DMS114 treated with DMSO at 0.1 percent for 48 hours (cell line): ENCODE data around the gene DUSP19.

Experiments
- DNase-seq: peaks from one replicate; lab custom pipeline; 2025; ENCODE audit not compliant: unreplicated experiment; lab: John Stamatoyannopoulos, UW

The DUSP19 gene

DNA sequence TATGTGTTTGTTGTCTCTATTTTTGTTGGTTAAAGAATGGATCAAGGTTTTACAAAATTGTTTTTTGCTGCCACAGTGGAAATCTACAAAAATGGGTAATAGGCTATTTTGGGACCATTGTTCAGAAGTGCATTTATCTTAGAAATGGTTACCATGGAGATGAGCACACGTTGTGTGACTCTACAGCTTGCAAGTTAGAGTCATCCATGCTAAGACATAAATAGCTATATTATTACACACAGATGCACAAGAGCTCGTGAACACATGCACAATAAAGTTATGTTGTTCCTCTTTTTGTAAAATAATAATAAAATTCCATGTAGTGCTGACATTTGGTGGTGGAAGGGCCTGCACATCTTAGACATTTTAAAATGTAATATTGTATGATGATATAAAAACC, 15.5 kb upstream of the DUSP19 start:
- no peak for DNase-seq

DNA sequence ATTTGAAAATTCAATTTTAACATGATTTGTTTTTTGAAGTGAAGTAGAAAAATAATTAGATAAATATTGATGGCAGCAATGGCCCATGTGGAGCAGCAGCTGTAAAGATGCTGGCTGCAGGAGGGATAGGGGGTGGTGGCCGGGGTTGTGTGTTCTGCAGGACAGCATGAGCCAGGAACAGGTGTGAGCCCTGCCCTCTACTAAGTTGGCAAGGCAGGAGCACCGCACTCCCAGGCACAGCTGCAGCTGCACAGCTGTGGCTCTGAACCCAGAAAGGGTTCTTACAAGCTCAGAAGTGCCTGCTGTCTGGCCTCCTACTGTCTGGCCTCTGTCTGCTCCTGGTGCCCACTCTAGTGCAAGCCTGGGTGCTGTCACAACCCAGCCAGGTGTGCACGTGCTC, 10.0 kb upstream of the DUSP19 start:
- DNase-seq = no peak

DNA sequence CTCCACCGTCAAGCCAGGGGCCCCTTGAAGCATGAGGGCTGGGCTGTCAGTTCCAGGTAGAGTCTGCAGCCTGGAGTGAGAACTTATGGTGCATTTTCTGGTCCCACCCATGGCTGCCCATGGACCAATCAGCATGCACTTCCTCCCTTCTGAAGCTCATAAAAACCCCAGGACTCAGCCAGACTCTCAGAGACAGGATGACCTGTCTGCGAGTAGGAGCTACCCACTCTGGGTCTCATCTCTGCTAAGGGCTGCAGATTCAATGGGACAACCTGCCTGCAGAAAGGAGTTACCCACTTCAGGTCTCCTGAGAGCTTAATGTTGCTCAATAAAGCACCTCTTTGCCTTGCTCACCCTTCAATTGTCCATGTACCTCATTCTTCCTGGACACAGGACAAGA, 9.4 kb upstream of the DUSP19 start:
- no peak for DNase-seq

DNA sequence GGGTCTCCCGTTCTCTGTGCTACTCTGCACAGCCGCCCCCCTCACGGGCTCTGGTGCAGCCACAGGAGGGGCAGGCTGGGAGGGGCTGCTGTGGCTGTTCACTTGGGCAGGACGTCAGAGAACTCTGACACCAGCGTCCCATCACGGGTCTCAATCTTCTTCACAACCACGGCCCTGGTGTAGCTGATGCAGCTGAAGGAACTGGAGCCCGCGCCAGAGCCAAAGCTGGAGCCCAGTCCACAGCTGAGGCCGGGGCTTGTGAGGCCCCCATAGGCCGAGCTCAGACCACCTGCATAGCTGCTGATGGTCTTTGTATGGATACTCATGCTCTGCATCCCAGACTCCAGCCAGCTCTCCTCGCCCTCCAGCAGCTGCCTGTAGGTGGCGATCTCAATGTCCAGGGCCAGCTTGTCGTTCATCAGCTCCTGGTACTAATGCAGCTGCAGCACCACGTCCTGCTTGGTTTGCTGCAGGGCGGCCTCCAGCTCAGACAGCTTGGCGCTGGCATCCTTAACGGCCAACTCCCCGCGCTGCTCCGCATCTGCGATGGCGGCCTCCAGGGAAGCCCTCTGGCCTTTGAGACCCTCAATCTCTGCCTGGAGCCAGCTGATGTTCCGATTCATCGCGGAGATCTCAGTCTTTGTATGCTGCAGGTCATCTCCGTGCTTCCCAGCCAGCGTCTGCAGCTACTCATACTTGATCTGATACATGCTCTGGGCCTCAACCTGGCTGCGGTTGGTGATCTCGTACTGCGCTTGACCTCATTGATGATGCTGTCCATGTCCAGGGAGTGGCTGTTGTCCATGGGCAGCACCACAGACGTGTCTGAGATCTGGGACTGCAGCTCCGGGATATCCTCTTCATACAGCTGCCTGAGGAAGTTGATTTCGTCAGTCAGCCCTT, 7.4 kb upstream of the DUSP19 start:
- no peak for DNase-seq

DNA sequence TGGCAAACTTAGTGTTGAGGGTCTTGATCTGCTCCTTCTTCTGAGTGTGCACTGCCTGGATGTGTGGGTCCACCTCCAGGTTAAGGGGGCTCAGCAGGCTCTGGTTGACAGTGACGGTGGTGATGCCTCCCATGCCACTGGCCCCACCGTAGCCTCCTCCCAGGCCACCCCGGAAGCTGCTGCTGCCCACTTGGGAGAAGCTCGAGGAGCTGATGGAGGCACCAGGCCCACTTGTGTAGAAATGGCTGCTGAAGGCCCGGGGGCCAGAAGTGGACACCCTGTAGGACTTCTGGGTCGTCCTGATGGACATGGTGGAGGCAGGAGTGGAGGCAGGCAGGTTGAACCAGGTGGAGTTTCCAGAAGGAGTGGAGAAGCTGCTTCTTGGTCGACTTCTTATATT, 6.4 kb upstream of the DUSP19 start:
- no peak for DNase-seq

DNA sequence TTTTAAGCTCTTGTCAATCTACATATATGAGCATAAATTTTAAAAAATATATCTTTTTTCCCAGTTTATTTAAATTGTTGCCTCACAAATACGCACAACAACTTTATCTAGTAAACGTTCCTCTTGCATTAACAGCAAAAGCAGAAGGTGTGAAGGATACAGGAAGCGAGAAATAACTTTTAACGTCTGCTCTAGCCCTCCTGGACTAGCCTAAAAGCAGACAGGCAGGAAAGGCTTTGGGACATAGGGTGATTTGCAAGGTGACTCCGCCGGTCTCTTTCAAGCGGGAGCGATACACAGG, 434 bp upstream of the DUSP19 start:
- no peak for DNase-seq

DNA sequence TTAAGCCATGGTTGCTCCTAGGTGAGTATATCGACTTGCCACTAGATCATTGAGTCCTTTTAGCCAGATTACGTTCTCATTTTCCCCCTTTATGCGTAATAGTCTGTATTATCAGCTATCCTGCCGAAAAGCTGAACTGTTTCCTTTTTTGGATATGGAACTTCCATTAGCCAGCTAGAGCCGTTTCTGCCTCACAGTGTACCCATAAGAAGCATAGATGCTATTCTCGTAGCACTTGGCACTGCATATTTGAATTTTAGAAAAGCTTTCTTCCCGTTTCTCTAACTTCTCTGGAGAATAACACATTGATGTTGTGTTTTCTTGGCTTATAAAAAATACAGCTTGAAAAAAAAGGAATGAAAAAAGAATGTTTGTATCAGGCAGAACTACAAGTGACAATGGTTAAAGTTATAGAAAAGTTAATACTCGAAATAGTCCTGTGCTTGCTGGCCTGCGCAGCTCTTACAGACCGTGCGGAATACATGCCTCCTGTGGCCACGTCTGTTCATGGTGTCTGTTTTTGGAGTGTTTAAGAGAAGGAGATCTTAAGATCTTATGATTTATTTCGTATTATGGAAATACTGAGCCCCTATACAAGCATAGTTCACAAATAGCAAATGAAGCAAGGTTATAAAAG, 710 bp downstream of the DUSP19 start:
- no peak for DNase-seq

DNA sequence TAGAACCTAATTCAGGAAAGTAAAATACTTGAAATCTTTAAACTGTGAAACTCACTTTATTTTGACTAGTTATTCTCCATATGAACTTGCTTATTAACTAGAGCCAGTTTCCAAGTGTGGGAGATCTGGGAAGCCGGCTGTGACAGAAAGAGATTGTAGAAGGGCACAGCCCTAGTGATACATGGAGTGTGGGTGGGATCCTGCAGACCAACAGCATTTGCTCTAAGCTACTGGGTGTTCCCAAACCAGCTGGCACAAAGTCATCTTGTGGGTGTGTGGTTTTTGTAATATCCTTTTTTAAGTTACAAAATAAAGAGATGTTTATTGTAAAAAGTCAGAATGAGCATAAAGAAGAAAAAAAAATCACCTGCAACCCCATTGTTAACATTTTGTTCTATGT, 3.4 kb downstream of the DUSP19 start:
- no peak for DNase-seq

DNA sequence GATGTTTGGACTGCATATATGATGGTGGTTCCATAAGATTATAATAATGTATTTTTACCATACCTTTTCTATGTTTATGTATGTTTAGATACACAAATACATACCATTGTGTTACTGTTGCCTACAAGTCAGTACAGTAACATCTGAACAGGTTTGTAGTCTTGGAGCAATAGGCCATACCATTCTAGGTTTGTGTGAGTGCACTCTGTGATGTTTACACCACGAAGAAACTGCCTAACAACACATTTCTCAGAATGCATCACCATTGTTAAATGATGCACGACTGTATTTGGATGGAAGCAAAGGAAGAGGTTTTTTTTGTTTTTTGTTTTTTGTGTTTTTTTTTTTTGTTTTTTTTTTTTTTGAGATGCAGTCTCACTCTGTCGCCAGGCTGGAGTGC, 9.5 kb downstream of the DUSP19 start:
- no peak for DNase-seq

DNA sequence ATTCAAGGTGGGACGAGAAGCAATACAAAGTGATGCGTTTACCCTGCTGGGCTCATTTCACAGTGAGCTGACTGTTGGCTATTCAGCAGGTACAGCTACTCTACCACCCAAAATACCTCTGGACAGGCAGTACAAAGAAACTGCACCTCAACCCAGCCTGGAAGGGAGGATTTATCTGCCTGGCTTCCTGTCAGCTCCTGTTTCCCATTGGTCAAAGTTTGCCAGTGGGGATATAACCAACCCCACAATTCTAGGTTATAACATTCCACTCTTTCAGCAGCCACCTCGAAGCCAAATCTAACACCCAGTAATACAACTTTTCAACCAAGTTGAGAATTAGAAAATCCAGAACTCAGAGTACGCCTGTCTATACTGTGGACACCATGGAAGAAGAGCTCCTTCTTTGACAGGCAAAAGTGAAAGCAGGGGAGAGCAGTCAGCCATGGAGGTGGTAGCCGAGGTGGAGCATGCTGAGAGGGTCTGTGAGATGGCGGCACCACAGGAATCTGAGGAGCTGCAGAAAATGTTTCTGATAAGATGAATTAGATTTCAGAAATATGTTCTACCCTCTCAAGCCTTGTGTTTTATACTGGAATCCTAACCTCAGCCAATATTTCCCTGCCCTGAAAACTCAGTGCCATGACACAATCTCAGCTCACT, 10.8 kb downstream of the DUSP19 start:
- no peak for DNase-seq

DNA sequence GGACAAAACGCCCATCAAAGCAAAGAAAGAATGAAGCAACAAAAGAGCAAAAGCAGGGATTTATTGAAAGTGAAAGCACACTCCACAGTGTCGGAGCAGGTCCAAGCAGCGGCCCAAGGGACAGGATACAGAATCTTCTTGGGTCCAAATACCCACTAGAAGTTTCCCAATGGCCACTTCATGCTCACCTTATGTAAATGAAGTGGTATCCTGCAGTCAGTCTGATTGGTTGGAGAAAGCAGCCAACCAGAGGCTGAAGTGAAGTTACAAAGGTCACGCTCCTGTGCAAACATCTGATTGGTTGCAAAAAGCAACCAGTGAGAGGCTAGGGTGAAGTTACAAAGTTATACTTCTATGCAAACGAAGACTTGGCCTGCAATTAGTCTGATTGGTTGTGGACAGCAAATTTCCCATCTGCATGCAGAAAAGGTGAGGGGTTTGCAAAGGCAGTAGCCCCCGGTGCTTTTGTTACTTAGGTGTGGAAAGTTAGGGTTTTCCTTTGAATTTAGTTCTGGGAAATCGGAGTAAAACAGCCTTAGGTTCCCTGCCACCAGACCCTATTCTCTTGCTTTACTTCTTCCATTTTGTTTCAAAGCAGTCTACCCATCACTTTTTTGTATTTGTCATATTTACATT, 12.9 kb downstream of the DUSP19 start:
- DNase-seq = no peak

DNA sequence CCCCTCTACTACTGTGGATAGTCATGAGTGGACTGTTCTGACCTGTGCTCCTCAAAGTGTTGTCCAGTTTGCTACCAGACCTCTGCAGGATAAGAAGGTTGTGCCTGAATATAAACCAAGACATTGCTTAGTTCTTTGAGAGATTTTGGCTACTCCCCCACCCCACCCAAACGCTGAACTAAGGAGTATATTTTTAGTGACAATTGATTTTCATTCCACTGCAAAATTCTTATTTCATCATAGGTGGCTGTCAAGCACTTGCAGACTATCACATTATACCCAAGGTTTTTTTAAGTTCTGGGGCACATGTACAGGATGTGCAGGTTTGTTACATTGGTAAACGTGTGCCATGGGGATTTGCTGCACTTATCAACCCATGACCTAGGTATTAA, 13.4 kb downstream of the DUSP19 start:
- DNase-seq = no peak

DNA sequence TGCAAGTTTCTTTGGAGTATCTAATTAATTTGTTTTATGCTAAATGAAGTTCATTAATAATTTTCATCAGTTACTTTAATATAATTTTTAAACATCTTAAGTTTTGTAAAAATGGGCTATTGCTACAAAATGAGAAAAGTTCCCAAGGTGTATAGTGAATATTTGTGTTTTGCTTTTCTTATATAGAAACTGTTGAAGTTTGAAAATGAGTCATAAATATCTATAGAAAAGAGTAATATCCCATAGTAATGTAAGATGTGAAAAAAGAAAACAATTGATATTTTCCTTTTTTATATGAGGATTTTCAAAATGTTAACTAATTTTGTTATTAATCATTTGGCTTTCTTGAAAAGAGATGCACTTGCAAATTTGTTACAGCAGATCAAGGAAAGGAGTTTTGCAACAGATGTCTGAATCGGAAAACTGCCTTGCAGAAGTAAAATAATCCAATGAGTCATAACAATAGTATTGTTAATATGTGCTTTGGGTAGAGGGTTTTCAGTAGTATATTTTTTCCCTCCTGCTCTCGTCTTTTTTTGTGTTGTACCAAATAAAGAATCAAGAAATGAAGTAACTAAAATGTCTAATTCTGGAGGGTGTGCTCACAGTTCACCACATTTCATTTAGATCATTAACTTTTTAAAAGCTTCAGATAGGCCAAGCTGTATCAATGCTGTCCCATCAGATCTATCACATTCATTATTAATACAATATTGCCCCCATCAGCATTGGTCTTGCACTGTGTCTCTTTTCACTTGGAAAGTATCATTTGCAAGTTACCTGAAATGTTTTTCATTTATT, 15.5 kb downstream of the DUSP19 start:
- DNase-seq = no peak

DNA sequence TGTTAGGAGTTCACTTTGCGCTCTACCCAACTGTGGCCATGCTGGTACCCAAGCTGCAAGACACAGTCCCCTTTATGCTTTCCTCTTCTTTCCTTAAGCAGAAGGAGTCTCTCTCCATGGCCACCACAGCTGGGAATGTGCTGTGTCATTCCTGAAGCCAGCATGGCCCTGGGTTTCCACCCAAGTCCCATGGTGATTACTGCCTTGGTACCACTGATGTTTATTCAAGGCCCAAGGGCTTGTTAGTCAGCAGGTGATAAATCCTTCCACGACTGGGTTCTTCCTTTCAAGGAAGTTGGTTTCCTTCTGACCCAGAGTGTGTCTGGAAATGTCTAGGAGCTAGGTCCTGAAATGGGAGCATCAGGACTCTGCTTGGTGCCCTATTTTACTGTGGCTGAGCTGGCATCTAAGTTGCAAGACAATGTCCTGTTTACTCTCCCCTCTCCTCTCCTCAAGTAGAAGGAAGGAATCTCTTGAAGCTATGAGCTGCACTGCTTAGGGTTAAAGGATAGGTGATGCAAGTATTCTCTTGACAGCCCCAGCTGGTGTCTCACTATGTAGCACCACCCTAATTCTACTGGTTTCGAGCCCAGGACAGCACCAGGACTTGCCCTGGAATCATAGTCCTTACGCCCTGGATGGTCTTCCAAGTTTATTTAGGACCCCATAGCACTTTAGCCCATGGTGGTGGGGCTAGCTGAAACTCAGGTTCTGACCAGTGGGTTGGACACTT, 27.0 kb downstream of the DUSP19 start:
- DNase-seq = no peak

DNA sequence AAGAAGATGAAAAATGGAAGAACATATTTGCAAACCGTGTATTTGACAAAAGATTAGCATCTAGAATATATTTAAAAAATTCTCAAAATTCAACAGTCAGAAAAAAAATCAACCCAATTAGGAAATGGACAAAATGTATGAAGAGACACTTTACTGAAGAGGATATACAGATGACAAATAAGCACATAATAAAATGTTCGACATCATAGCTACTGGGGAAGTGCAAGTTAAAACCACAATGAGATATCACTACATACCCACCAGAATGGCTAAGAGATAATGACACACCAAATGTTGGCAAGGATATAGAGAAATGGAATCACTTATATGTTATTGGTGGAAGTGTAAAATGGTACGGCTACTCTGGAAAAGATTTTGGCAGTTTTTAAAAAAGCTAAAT, 34.0 kb downstream of the DUSP19 start:
- no peak for DNase-seq

DNA sequence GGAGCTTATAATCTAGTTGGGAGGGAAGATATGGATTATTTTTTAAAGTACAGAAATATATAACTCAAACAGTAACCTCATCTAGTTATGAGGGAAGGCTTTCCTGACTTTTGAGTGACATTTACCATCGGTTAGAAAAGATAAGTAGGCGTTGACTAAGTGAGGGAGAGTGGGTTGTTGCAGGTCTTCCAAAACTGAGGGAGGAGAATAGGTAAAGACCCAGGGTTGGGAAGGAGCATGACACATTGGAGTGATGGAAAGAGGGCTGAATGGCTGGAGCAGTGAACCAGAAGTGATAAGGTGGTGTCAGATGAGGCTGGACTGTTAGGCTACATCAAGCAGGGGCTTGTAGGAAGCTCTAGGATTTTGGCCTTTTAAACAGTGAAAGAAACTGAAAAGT, 35.1 kb downstream of the DUSP19 start:
- DNase-seq = no peak

DNA sequence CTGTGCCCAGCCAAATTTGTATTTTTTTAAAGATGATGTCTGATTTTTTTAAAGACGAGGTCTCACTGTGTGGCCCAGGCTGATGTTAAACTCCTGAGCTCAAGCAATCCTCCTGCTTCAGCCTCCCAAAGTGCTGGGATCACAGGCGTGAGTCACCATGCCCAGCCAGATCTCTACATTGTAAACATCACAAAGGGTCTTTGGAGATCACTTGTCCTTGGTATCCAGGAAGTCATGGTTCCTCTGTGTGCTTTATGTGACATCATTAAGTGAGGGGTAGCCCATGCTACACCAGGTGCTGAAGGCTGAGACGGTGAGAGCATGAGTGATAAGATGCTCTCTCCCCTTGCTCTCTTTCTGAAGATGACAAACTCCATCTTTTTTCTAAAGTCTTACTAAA, 38.7 kb downstream of the DUSP19 start:
- DNase-seq = no peak

DNA sequence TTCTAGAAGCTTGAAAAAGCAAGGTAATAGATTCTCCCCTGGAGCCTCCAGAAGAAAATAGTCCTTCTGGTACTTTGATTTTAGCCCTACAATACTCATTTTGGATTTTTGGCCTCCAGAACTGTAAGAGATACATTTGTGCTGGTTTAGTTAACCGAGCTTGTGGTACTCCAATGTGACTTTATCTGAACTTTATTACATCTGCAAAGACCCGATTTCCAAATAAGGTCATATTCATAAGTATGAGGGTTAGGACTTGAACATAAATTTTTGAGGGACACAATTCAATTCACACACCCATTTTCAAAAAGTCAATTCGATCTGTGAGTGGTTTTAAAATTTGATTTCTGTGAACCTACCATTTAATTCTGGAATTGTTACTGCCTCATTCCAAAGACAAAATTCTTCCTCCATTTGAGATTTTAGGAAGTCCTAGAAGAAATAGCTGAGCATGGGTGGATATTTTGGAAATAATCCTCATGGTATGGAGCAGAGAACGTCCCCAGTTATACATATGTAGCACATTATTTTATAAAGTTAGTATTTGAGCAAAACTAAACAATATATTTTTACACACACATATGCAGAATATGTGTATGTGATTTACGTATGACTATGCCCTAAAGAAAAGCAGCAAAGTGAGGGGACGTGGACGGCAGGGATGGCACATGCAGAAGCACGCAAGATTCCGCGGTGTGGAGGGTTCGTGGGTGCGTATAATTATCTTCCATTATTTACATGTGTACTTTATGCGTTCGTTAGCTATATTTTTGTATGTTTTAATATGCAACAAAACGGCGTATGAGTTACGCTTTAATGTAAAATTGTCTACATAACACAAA, 44.8 kb downstream of the DUSP19 start:
- DNase-seq = no peak

DNA sequence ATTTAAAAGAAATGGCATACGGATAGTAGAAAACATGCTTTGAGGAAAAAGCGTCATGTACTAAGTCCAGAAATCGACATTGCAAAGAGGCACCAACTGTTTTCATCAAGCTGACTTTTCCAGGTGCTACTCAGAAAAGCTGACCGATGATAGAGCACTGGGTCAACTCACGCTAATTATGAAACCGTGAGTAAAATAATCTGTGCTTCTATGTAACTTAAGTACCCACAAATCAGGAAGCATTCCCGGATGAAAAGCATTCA, 45.3 kb downstream of the DUSP19 start:
- DNase-seq = no peak
